Activated CD4-positive, alpha-beta T cell treated with anti-CD3 and anti-CD28 coated beads for 48 hours (primary cell): ENCODE data around the gene IQCE.

Experiments
- DNase-seq: peaks from one replicate; pipeline ENCODE4 v3.0.0-alpha.2; 2020

IQCE gene, protein sequence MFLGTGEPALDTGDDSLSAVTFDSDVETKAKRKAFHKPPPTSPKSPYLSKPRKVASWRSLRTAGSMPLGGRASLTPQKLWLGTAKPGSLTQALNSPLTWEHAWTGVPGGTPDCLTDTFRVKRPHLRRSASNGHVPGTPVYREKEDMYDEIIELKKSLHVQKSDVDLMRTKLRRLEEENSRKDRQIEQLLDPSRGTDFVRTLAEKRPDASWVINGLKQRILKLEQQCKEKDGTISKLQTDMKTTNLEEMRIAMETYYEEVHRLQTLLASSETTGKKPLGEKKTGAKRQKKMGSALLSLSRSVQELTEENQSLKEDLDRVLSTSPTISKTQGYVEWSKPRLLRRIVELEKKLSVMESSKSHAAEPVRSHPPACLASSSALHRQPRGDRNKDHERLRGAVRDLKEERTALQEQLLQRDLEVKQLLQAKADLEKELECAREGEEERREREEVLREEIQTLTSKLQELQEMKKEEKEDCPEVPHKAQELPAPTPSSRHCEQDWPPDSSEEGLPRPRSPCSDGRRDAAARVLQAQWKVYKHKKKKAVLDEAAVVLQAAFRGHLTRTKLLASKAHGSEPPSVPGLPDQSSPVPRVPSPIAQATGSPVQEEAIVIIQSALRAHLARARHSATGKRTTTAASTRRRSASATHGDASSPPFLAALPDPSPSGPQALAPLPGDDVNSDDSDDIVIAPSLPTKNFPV

DNA sequence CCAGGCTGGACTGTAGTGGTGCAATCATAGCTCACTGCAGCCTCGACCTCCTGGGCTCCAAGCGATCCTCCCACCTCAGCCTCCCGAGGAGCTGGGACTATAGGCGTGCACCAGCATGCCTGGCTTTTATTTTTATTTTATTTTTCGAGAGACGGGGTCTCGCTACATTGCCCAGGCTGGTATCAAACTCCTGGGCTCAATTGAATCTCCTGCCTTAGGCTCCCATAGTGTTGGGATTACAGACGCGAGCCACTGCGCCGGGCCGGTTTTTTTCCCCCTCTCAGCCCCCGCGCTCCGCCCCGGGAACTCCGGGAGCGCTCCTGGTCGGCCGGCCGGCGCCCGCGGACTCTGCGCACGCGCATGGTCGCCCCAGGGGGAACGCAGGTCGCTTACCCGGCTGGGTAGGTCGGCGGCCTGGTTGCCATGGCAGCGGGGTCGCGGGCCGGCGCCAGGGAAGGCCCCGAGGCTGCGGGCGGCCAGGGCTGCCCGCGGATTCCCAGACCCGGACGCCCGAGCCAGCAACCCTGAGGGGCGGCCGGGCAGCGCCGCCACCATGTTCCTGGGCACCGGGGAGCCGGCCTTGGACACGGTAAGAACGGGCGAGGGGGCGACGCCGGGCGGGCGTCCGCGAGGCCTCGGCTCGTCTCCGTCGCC lies at the start of gene IQCE:
IQCE (plus strand) TSS at position 351 of the 654 bp plus-strand sequence; CDS start at position 554, 203 bp downstream.
- peak; percentile 94 for DNase-seq

DNA sequence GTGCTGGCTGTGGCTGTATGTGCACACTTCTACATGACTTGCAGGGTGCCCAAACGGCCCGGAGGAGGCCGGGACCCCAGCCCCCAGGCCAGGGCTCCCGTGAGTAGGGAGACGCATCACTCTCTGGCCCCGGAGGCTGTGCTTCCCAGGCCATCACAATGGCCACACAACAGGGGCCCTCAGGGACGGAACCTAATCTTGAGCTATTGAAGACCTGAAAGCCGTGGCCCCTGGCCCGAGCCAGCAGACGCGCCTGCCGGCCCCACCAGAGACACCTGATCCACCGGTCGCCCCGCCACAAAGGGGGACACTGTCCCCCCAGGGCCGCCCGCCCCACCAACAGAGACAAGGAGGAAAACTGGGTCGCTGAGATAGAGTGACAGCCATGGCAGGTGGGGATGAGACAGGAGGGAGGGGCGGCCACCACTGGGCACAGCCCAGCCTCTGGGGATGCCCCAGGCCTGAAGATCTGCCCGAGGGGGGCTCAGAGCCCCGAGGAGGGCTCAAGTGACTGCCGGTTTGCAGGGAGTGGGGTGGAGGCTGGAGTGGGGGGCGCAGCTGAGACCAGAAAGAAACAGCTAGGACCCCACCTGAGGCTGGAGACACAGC lies 49.4 kb upstream of the IQCE start:
- DNase-seq: no peak

DNA sequence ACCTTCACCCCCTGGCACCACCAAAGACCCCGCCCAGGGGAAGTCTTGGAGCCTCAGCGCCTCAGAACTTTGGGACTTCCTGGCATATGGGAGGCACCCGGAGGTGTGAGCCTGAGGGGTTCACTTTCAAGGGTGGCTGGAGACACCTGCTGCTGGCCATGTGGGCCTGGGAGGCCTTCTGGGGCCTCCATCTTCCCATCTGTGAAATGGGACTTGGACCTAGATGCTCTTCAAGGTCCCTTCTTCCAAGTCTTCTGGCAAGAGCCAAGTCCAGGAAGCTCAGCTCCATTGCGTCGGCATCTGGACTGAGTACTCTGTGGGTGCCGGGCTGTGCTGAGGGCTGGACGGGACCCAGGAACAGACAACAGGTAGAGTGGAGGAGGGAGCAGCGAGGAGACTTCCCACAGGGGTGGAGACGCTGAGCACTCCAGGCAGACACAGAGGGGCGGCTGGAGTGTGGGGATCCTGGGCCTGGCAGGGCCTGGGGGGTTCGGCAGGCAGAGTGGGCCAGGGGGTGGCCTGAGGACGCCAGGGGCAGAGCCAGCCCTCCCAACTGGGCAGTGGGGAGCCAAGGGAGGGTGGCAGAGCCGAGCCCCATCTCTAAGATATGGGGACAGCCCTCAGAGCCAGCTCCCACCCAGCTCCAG lies 48.5 kb upstream of the IQCE start:
- DNase-seq: no peak

DNA sequence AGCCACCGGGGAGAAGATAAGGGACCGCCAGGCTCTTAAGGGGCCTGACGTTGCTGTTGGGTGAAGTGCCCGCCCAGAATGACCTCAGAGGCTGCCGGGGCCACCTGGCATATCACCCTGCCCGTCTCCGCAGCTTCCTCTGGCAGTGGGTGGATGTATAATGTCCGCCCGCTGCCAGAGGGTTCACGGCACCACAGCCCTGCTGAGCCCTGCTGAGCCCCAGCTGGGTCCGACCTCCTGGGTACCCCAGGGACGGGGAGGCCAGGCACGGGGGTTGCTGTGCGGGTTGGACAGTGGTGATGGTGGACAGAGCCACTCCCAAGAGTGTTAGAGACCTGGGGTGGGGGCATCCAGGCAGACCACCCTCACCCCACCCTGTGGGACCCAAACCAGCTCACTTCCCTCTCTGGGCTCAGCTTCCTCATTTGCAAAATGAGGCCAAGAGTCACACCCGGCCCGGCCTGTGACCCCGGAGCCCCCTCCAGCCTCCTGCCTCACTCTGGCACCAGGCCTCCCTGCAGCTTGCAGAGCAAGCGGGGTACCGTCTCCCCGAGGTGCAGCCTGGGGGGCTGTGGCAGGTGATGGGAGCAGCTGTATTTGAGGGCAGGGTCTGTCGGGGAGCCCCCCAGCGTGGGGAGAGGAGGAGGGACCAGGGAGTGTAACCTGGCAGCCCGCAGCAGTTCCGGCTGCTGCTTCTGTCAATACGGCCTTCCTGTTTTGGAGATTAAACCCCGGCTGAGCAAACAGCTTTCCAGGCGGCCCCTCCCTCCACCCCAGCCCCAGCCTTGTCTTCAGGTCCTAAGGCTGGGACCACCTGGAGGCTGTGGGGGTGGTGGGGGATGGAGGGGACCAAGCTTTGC lies 47.6 kb upstream of the IQCE start:
- peak; percentile 71 for DNase-seq

DNA sequence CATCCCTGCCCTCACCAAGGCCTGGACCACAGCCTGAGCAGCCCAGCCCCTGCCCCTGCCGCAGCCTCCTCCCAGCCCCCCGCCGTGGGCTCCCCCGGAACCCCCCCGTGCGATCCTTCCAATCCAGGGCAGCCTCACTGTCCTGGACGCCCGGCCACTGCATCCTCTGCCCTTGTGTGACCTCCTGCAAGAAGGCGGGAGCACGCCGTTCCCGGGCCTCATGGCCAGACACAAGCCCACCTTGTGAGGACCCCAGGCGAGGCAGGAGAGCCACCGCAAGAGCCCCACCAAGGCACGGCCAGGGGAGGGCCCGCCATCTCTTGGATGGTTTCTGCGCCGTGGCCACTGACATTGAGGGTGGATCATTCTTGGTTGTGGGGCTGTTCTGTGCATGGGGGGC lies 47.0 kb upstream of the IQCE start:
- DNase-seq: no peak

DNA sequence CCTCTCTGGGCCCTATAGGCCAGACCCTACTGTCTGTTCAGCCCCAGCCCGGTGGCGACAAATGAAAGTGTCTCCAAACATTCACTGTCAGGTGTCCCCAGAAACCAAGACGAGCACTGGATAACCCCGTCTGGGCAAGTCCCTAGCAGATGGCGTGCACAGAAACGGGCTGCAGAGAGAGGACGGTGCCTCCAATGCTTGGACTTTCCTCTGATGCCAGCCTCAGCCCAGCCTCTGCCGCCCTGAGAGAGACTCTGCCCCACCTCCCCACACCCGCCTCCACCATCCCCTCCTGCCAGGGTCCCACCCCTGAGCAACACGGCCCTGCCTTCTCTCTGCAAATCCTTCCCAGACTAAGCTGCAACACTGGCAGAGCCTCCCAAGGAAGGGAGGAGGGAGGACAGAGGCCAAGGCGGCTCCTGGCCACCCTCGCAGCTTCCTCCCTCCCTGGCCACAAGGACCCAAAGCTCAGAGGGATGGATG lies 46.6 kb upstream of the IQCE start:
- no peak for DNase-seq

DNA sequence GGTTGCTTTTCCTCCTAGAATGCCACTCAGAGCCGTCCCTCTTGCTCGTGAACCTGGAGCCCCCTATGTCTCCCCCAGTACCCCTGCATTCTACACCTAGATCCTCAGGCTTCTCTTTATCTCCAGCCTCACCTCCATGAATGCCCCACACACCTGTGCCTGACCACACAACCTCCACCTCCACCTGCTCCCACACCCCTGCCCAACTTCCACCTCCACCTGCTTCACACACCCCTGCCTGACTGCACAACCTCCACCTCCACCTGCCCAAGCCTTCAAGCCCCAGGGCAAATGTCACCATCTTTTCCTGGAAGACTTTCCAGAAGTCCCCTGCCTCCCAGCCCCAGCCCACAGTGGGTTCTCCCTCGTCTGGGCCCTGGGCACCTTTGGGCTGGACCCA lies 46.1 kb upstream of the IQCE start:
- no peak for DNase-seq

DNA sequence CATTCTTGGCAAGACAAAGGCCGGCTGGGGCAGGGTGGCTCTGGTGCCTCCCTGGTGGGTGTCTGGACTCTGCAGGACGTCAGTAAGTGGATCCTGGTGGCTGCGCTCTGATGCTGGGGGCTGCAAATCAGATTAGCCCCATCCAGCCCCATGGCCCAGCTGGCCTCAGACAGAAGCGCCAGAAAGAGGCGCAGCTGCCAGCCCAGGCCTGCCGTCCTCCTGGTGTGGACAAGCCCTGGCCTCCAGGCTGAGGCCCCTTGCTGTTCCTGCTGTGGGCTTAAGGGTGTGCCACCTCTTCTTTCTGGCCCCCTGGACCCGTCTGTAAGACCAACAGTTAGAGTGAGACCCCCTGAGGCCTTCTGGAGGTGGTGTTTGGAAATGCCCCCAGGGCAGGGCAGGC lies 45.1 kb upstream of the IQCE start:
- DNase-seq: no peak

DNA sequence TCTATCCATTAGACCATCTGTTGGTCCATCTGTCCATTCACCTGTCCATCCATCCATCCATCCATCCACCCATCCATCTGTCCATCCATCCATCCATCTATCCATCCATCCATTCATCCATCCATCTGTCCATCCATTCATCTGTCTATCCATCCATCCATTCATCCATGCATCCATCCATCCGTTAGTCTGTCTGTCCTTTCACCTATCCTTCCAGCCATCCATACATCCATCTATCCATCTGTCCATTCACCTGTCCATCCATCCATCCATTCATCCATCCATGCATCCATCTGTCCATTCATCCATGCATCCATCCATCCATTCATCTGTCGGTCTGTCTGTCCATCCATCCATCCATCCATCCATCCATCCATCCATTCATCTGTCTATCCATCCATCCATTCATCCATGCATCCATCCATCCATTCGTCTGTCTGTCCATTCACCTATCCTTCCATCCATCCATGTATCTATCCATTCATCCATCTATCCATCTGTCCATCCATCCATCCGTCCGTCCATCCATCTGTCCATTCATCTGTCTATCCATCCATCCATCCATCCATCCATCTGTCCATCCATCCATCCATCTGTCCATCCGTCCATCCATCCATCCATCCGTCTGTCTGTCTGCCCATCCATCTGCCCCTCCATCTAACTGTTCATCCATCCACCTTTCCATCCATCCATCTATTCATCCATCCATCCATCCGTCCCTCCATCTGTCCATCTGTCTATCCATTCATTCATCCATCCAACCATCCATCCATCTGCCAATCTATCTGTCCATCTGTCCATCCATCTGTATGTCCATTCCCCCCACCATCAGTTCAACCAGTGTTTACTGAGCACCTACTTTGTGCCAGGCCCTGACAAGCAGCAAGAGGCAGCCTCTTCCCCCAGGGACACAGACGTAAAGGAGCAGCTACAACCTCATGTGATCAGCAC lies 44.0 kb upstream of the IQCE start:
- DNase-seq: no peak

DNA sequence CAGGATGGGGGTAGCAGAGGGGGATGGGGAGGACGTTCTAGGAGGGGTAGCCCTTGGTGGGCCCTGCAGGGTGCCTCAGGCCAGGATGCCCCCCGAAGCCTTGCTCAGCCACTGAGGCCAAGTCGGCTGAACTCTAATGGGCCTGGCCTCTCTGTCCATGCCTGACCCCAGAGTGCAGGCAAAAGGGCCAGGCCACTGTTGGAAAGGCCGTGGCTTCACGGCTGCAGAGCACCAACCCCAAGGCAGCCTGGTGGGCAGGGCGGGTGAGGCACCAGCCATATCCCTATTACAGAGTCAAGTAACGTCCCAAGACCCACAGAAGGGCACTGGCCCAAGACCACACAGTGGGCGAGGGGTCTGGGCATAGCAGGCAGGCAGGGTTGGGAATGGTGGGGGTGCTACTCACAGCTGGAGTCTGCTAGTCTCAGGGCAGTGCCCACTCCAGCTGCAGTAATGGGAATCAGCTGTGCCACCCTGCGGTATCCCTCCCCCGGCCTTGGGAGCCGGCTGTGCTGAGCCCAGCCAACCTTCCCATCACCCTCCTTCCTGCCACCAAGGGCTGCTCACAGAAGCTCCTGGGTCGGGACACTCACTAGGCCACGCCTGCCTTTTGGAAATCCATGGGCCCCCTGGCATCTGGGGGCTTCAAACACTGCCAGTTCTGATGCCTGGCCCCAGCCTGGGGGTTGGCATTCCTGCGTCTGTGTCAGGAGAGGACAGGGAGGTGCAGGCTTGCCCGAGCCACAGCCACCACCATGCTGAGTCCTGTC lies 43.2 kb upstream of the IQCE start:
- no peak for DNase-seq

DNA sequence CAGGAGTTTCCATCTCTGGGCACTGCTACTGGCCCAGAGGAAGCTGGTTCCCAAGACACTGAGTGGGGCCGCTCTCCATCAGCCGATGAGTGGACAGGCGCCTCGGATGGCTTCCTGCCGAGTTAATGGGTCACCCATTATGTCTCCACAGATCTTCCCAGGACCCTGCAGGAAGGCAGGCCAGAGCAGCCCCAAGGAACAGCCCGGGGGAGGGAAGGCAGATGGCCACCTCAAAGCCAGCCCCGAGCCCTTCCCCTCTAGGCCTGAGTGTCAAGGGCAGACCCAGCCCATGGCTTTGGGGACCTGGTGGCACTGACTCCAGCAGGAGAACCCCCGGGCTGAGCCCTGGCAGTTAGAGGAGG lies 42.6 kb upstream of the IQCE start:
- DNase-seq: no peak

DNA sequence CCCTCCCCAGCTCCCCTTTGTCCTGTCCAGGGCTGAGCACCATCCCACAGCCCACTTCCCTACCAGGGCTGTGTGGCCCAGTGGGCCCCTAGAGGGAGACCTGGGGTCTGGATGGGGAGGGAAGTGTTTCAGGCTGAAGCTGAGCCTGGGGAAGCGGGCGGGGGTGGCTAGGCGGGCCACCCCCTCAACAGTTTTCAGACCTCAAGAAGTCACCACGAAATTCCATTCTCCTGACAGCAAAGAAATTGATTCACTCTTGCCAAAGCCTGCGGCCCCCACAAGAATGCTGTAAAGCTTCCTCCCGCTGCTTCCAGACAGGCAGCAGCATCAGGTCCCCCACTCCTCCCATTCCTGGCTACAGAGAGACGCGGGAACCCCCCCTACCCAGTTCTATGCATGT lies 41.8 kb upstream of the IQCE start:
- DNase-seq: no peak

DNA sequence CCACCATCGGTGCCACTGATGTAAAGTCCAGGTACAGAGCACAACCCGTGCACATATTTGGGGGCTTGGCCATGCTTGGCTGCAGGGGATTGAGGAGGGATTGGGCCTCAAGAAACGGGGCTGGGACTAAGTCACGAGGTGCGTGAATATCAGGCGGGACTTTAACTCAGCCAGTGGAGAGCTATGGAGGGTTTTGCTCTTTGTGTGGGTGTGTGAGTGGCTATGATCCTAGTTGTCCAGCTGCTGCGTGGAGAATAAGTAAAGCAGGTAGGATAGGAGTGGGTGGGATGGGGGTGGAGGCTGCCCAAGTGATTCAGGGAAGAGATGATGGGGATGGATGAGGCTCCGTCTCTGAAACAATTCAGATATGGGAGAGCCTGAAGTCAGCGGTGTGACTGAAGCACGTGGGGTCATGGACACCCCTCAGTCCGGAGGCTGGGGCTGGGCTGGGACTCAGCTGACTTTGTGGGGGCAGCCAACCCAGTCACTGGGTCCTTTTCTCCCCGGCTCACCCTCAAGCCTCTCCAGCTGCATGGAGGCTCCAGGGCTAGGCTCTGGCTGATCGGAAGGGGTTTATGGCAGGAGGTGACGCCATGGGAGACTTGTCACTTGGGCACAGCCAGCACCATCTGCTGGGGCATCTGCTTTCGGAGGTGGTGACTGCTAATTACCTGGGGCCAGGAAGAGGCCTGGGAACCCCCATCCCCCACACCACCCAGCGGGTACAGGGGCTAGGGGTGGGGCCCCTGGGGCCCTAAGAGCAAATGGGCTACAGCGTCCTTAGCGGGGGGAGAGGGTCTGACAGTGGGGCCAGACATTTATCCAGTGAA lies 40.9 kb upstream of the IQCE start:
- DNase-seq: no peak

DNA sequence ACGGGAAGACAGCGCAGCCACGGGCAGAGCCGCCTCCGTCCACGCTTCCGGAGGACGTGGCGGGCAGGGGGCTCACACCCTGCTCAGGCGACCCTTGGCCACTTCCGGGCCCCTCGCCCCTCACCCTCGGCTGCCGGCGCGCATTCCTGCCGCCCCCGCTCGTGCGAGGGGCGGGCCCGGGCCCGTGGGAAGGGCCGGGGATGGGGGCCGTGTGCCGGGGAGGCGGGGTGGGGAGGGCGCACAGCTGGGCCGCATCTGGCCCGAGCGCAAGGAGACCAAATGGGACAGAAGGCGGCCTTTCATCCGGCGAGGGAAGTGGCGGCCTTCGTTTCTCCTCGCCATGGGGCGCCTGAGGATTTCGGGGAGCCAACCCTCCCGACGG lies 40.1 kb upstream of the IQCE start:
- no peak for DNase-seq

DNA sequence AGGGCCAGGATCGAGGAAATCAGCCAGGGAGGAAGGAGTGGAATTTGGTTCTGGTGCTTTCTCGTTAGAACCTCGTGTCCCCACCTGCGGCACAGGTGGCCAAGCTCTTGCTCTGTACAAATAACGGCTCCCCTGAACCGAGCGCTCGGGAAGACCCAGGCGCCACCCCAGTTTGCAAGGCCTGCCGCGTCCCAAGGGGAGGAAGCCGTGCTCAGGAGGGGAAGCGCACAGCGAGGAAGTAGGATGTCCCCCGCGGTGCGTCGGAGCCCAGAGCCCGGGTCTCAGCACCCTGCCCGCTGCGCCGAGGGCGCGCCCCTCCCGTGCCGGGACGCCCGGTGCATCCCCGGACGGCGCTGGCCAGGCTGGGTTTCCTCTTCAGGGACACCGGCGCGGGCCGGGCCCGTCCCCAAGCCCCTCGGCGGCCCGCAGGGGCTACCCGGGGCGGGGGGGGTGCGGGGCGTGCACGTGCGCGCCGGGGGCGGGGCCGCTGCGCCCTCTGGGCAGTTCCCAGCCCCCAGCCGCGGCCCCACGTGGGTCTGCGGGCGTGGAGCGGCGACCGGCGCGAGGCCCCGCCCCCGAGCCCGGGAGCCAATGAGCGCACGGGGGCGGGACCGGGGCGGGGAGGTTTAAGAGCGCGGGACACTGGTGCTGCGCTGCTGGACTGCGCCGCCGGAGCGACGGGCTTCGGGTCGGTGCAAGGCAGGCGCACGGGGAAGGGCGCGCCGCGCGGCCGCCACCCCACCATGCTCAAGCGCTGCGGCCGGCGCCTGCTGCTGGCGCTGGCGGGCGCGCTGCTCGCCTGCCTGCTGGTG lies 39.5 kb upstream of the IQCE start, which contains the start of gene LFNG:
LFNG (plus strand) TSS at position 656 of the 812 bp plus-strand sequence; CDS start at position 744, 88 bp downstream.
- DNase-seq: peak; percentile 86

DNA sequence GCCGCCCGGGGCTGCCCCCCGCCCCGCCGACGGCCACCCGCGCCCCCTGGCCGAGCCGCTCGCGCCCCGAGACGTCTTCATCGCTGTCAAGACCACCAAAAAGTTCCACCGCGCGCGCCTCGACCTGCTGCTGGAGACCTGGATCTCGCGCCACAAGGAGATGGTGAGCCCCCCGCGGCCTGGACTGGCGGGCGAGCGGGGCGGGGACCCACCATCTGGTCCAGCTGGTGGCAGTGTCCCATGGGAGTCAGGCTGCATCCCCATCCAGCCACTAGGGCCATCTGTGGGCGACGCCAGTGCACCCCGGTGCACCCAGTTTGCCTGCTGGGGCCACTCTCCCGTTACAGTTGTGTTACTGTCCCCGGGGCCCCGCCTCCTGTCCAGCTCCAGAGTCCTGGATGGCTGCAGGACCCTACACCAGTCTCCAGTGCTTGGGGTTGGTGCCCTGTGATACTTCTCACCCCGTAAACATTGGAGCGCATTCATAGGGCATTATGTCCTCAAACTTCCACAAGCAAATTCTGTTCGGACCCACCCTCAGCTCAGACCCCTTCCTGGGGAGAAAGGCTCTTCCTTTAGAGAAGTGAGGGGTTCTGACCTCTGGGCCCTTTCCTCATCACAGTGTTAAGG lies 38.5 kb upstream of the IQCE start:
- peak; percentile 54 for DNase-seq

DNA sequence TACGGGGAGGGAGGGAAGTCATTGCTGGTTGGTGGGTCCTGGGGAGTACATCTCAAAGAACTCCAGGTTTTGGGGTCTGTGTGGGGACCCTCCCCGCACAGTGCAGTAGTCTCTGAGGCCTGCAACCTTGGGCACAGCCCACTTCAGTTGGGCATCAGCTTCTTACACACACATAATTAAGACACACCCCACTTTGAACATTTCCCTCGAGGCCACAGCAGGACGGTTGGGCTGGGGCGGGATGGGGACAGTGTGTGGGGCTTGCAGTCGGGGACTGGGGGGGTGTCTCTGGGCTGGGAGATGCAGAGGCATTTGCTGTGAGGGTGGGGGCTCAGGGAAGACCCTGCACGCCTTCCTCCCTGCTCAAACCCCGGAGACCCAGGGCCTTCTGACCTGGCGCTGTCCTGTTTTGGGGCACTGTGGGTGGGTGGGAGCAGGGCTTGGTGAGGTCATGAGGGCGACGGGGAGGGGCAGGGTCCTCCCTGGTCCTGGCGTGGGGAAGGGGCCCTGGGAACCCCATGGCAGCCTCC lies 38.0 kb upstream of the IQCE start:
- DNase-seq: no peak
